GM23338 (cell line): Measurements from ENCODE around the gene UGT2A3.

Experiments
- CREB1 ChIP-seq: fragments of 250-450 bp; sonication (Bioruptor Pico); IDR thresholded peaks from 2 replicates; pipeline ENCODE4 v1.5.0; 2020; ENCODE audit warnings: low read depth, mild to moderate bottlenecking, moderate library complexity
- CTCF ChIP-seq, 2 experiments: fragments of 200-600 bp in 1 of 2; sonication (generic) in 1 of 2; conservative IDR thresholded peaks; 2 replicates each; pipeline versions ENCODE4 v1.5.1 to v1.6.1; 2016 to 2017; ENCODE audit warnings: antibody characterized with exemption in 2 of 2, low read depth in 2 of 2, mild to moderate bottlenecking in 2 of 2, moderate library complexity in 1 of 2
- ETS1 ChIP-seq: IDR thresholded peaks from 2 replicates; pipeline ENCODE4 v1.6.1; 2016; ENCODE audit warnings: antibody characterized with exemption
- EZH2 ChIP-seq: fragments of 200-600 bp; sonication (generic); IDR thresholded peaks from one replicate; pipeline ENCODE4 v1.8.0; 2017; ENCODE audit warnings: antibody characterized with exemption, mild to moderate bottlenecking, low read depth; ENCODE audit not compliant: unreplicated experiment
- EZH2phosphoT487 ChIP-seq: fragments of 200-600 bp; sonication (generic); IDR thresholded peaks from one replicate; pipeline ENCODE4 v1.8.1; 2018; ENCODE audit warnings: antibody characterized with exemption; ENCODE audit not compliant: unreplicated experiment
- JUNB ChIP-seq: IDR thresholded peaks from one replicate; pipeline ENCODE4 v1.6.1; 2016; ENCODE audit warnings: antibody characterized with exemption; ENCODE audit not compliant: unreplicated experiment
- NANOG ChIP-seq: IDR thresholded peaks from 2 replicates; pipeline ENCODE4 v1.6.1; 2016; ENCODE audit warnings: antibody characterized with exemption, borderline replicate concordance
- POLR2AphosphoS5 ChIP-seq: IDR thresholded peaks from 2 replicates; pipeline ENCODE4 v1.6.1; 2016; ENCODE audit warnings: antibody characterized with exemption, low read depth
- REST ChIP-seq: IDR thresholded peaks from one replicate; pipeline ENCODE4 v1.6.1; 2018; ENCODE audit warnings: antibody characterized with exemption; ENCODE audit not compliant: unreplicated experiment
- STAT1 ChIP-seq: IDR thresholded peaks from one replicate; pipeline ENCODE4 v1.6.1; 2016; ENCODE audit warnings: antibody characterized with exemption; ENCODE audit not compliant: unreplicated experiment
- ZNF114 ChIP-seq: fragments of 250-450 bp; sonication (Bioruptor Pico); IDR thresholded peaks from 2 replicates; pipeline ENCODE4 v1.5.0; 2020; ENCODE audit warnings: mild to moderate bottlenecking, moderate library complexity
- ZNF462 ChIP-seq: fragments of 250-450 bp; sonication (Bioruptor Pico); IDR thresholded peaks from 2 replicates; pipeline ENCODE4 v1.5.0; 2020; ENCODE audit warnings: mild to moderate bottlenecking, moderate library complexity

GRCh38 chr4:68892861-68893260 lies 58.7 kb downstream of the UGT2A3 start:
- TF ChIP-seq CTCF (conservative IDR thresholded peaks at IDR 0.05; ENCODE audit: low read depth in 2 of 2) = no peak
- TF ChIP-seq REST = no peak
- no peak for TF ChIP-seq CREB1 (CRISPR knock-in tag)
- no peak for TF ChIP-seq ETS1
- no peak for TF ChIP-seq JUNB
- no peak for TF ChIP-seq EZH2phosphoT487
- no peak for TF ChIP-seq POLR2AphosphoS5
- TF ChIP-seq EZH2 = no peak
- no peak for TF ChIP-seq STAT1
- no peak for TF ChIP-seq NANOG
- no peak for TF ChIP-seq ZNF462
- TF ChIP-seq ZNF114 (CRISPR knock-in tag) = no peak
